GM18858 (cell line): ENCODE measurements around the gene PIGS.
A peak's percentile ranks its signal among the peaks of the same experiment; 100 is the strongest.
"Not testable (repeated sequence)": the region's sequence is repeated elsewhere in the genome, so short reads cannot be mapped to it uniquely, and the experiment has no call there.

ENCODE experiments used
- ATAC-seq: cut with Tn5 transposase; IDR thresholded peaks from one replicate; pipeline ENCODE4 v1.9.1; 2021; ENCODE audit not compliant: unreplicated experiment

The PIGS gene

GRCh38 chr17:28571361-28572122 lies at the start of gene PIGS:
TSS of gene PIGS (minus strand) at chr17:28571524. CDS start at chr17:28571496, 28 bp downstream.
- peak; percentile 62 for ATAC-seq

- no peak for ATAC-seq
Measured at GRCh38 chr17:28620010-28620409, 48.7 kb upstream of the PIGS start.

- no peak for ATAC-seq
Measured at GRCh38 chr17:28618464-28618863, 47.1 kb upstream of the PIGS start.

GRCh38 chr17:28616281-28616680 lies 45.0 kb upstream of the PIGS start:
- ATAC-seq: no peak

- ATAC-seq: no peak
Measured at GRCh38 chr17:28615260-28615940, 44.1 kb upstream of the PIGS start.

GRCh38 chr17:28613931-28614381 lies 42.6 kb upstream of the PIGS start, which contains the start of gene RSKR:
TSS of gene RSKR (minus strand) at chr17:28614185. CDS start at chr17:28614161, 24 bp downstream.
- no peak for ATAC-seq

GRCh38 chr17:28612936-28613872 lies 41.9 kb upstream of the PIGS start:
- no peak for ATAC-seq

- no peak for ATAC-seq
Measured at GRCh38 chr17:28612531-28612930, 41.2 kb upstream of the PIGS start.

- no peak for ATAC-seq
Measured at GRCh38 chr17:28610376-28610775, 39.1 kb upstream of the PIGS start.

- not testable (repeated sequence) for ATAC-seq
Measured at GRCh38 chr17:28604031-28604430, 32.7 kb upstream of the PIGS start.

- peak; percentile 45 for ATAC-seq
Measured at GRCh38 chr17:28599311-28600184, 28.2 kb upstream of the PIGS start.

GRCh38 chr17:28598799-28599310 lies 27.5 kb upstream of the PIGS start, which contains the start of gene SPAG5:
TSS of gene SPAG5 (minus strand) at chr17:28599025. CDS start at chr17:28598946, 79 bp downstream.
- peak; percentile 50 for ATAC-seq

GRCh38 chr17:28598389-28598788 lies 27.1 kb upstream of the PIGS start:
- no peak for ATAC-seq

GRCh38 chr17:28597606-28598383 lies 26.5 kb upstream of the PIGS start:
- no peak for ATAC-seq

GRCh38 chr17:28592260-28592659 lies 20.9 kb upstream of the PIGS start:
- no peak for ATAC-seq

- ATAC-seq: no peak
Measured at GRCh38 chr17:28585851-28586250, 14.5 kb upstream of the PIGS start.

- no peak for ATAC-seq
Measured at GRCh38 chr17:28584434-28584833, 13.1 kb upstream of the PIGS start.

- ATAC-seq: no peak
Measured at GRCh38 chr17:28582513-28582912, 11.2 kb upstream of the PIGS start.

GRCh38 chr17:28580959-28581358 lies 9.6 kb upstream of the PIGS start:
- ATAC-seq: no peak
